ENCODE measurements around the gene RNF181. TPM values are rescaled to one million over a fixed set of nuclear protein-coding genes. Genes with fewer than 3 reads are reported as not detected.

RNF181 gene
- total RNA-seq, result 157 TPM

DNA sequence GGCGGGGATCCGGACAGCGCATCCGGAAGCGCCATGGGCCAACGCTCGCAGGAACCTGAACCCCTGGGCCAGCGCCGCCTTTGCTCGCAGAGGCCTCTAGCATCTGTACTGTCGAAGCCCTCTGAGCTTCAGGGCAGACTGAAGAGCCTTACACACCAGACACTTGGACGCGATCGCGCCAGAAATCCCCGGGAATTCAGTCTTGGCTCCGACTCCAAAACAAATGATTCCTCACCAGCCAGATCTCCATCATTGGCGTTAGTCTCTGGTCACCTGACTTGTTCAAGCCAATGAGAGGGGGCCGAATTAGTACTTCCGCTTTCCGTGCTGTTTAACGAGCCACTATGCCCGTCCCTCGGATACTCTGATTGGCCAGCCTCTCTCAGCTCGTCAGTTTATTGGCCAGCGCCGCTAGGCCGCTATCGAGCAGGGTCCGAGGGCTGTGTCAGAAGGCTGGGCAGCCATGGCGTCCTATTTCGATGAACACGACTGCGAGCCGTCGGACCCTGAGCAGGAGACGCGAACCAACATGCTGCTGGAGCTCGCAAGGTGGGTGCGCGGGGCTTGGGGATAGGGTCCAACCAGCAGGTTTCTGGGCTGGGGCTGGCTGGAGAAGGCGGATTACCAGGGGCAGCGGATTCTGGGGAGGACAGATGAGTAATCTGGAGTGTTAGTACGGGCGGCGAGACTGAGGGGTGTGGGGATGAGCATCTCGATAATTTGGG is at the start of gene RNF181:
RNF181 (plus strand) TSS at position 445 of the 725 bp plus-strand sequence; CDS start at position 464, 19 bp downstream.
- Histone ChIP-seq H3K27me3 (no peaks in the 10 kb centered on the region), H3K4me1 (peaks cover 17 to 29% of the 10 kb centered on the region in 2 donors), H3K27ac (peak within 1 kb of the TSS; percentile 79 to 87), H3K36me3 (peaks cover 22 to 32% of the 10 kb centered on the region in 2 donors), H3K9me3 (no peaks in the 10 kb centered on the region), H3K4me3 (peak within 1 kb of the TSS; percentile 63 to 84)
- TF ChIP-seq, protein P1, sequence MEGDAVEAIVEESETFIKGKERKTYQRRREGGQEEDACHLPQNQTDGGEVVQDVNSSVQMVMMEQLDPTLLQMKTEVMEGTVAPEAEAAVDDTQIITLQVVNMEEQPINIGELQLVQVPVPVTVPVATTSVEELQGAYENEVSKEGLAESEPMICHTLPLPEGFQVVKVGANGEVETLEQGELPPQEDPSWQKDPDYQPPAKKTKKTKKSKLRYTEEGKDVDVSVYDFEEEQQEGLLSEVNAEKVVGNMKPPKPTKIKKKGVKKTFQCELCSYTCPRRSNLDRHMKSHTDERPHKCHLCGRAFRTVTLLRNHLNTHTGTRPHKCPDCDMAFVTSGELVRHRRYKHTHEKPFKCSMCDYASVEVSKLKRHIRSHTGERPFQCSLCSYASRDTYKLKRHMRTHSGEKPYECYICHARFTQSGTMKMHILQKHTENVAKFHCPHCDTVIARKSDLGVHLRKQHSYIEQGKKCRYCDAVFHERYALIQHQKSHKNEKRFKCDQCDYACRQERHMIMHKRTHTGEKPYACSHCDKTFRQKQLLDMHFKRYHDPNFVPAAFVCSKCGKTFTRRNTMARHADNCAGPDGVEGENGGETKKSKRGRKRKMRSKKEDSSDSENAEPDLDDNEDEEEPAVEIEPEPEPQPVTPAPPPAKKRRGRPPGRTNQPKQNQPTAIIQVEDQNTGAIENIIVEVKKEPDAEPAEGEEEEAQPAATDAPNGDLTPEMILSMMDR (IDR thresholded peaks at IDR 0.05), result no peak
- DNase-seq (ENCODE audit: low spot score in 2 of 2), result peak; percentile 94 to 98
- intact Hi-C loops (cut with DNase I), result no loop called here

DNA sequence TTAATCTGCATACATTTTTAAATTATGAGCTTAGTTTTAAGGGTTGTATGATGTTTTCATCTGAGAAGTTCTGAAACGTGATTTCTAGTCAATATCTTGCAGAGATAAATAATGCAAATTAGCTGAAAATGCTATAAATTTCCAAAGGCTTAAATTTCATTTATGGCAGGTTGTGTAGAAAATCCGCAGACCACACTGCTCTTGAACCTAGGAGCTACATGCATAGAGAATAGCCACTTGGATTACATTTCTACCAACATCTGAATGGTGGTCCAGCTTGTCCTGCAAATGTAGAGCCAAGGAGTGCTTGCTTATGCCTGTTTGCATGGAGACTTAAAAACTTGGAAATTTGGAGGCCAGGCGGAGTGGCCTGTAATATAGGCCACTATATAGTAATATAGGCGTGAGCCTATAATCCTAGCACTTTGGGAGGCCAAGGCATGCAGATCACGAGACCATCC is 49.7 kb upstream of the RNF181 start:
- H3K27ac ChIP-seq, result peak overlapping the region in 1 of 2 donors; percentile 26
- peaks cover 49 to 66% of the 10 kb centered on the region in 2 donors for H3K36me3 ChIP-seq
- DNase-seq (ENCODE audit: low spot score in 2 of 2), result no peak

DNA sequence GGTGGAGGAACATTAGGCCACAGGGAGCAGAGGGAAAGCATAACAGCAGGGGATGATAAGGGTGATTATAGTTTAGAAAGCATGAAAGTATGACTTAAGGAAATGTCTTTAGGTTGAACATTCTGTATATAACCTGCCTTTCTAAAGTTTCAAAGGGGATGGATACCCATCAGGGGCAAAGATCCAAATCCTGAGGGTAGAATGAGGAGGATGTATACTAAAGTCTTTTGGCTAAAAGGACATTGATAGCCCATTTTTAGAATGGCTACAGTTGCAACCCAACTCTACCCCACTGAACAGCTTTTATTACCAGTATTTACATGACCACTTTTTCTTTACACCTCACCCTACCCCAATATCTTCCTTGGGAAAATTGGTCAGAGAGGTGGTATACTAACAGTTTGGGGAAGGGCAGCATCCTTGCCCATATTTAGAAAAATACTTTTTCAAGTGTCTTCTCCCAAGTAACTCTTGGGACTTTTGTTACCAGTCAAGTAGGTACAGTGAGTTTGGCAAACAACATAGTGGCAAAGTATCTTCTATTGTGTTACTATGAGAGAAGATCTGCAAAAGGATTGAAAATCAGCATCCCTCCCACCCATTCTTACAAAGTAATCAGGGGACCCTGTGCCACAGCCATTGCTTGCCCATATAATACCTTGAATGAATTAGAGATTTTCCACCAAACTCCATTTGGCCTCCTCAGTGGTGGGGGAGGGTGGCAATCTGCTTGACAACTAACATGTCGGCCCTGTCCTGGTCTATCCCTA is 48.3 kb upstream of the RNF181 start:
- H3K9me3 ChIP-seq, result no peaks in the 10 kb centered on the region
- H3K36me3 ChIP-seq, result peaks cover 44 to 60% of the 10 kb centered on the region in 2 donors
- peaks cover 0 to 14% of the 10 kb centered on the region in 2 donors for H3K4me1 ChIP-seq
- intact Hi-C loops (cut with DNase I), result no loop called here
- TF ChIP-seq, protein P1 (IDR thresholded peaks at IDR 0.05), result no peak
- no peaks in the 10 kb centered on the region for H3K27me3 ChIP-seq
- H3K4me3 ChIP-seq, result no peak overlapping the region
- no peak for DNase-seq (ENCODE audit: low spot score in 2 of 2)
- no peak overlapping the region for H3K27ac ChIP-seq

More for the DNA sequence above, 49.7 kb upstream of the RNF181 start:
- no peaks in the 10 kb centered on the region for H3K9me3 ChIP-seq
- TF ChIP-seq, protein P1 (IDR thresholded peaks at IDR 0.05), result no peak
- peaks cover 0 to 25% of the 10 kb centered on the region in 2 donors for H3K4me1 ChIP-seq
- no peaks in the 10 kb centered on the region for H3K27me3 ChIP-seq
- no peak overlapping the region for H3K4me3 ChIP-seq
- intact Hi-C loops (cut with DNase I), result no loop called here

DNA sequence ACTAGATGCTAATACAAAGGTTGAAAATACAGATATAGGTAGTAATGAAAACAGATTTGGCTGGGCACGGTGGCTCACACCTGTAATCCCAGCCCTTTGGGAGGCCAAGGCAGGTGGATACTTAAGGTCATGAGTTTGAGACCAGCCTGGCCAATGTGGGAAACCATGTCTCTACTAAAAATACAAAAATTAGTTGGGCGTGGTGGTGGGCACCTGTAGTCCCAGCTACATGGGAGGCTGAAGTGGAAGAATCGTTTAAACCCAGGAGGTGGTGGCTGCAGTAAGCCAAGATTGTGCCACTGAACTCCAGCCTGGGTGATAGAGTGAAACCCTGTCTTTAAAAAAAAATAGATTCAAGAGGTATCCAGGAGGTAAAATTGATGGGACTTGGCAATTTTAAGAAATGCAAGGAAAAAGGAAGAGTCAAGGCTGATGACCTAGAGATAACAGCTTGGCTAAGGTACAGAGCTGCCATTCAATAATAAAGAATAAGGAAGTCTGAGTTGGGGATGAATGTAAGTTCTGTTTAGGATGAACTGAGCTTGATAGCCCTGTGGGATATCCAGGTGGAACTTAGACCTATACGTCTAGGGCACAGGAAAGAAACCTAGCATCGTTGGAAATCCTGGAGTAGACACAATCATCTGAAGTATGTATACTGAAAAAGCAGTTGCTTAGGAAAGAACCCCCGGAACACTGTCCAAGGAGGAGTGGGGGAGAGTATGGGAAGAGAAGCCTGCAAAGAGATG is 47.5 kb upstream of the RNF181 start:
- Histone ChIP-seq H3K4me1 (peaks cover 0 to 7% of the 10 kb centered on the region in 2 donors), H3K27ac (no peak overlapping the region), H3K4me3 (no peak overlapping the region), H3K9me3 (no peaks in the 10 kb centered on the region), H3K27me3 (no peaks in the 10 kb centered on the region), H3K36me3 (peaks cover 45 to 60% of the 10 kb centered on the region in 2 donors)
- intact Hi-C loops (cut with DNase I), result no loop called here
- TF ChIP-seq, protein P1 (IDR thresholded peaks at IDR 0.05), result no peak
- no peak for DNase-seq (ENCODE audit: low spot score in 2 of 2)

- no peaks in the 10 kb centered on the region for H3K27me3 ChIP-seq
- peaks cover 44 to 60% of the 10 kb centered on the region in 2 donors for H3K36me3 ChIP-seq
- H3K27ac ChIP-seq, result no peak overlapping the region
- intact Hi-C loops (cut with DNase I), result no loop called here
- no peak for DNase-seq (ENCODE audit: low spot score in 2 of 2)
- peaks cover 0 to 5% of the 10 kb centered on the region in 2 donors for H3K4me1 ChIP-seq
- no peaks in the 10 kb centered on the region for H3K9me3 ChIP-seq
- TF ChIP-seq, protein P1 (IDR thresholded peaks at IDR 0.05), result no peak
- H3K4me3 ChIP-seq, result no peak overlapping the region
These were observed 47.0 kb upstream of the RNF181 start for GRCh38 chr2:85548608-85548900.

All from ascending aorta (tissue), 2 donors.